CD4-positive, CD25-positive, alpha-beta regulatory T cell (primary cell): Measurements from ENCODE around the gene KCNMB3. TPM values are rescaled to one million over a fixed set of nuclear protein-coding genes. Genes with fewer than 3 reads are reported as not detected.
"Not testable (repeated sequence)": the region's sequence is repeated elsewhere in the genome, so short reads cannot be mapped to it uniquely, and the experiment has no call there.

Experiments
- ATAC-seq, 2 donors: fragments of 150-1000 bp; cut with Tn5 transposase; one replicate each; pipeline ENCODE4 v1.10.0; 2021; ENCODE audit warnings: low read depth in 2 of 2, moderate number of reproducible peaks in 2 of 2, moderate library complexity in 1 of 2
- DNase-seq, 3 donors: peaks; one replicate each; pipeline versions ENCODE4 v3.0.0 to v3.0.0-alpha.2; 2012 to 2022; ENCODE audit warnings: mixed read lengths in 1 of 3
- H3K27ac ChIP-seq: one replicate; pipeline ENCODE4 v1.7.0; 2013; ENCODE audit warnings: mild to moderate bottlenecking, low read length; ENCODE audit not compliant: insufficient read depth, poor library complexity, severe bottlenecking
- H3K27me3 ChIP-seq: one replicate; pipeline ENCODE4 v1.7.0; 2013; ENCODE audit warnings: low read length; ENCODE audit not compliant: control insufficient read depth, insufficient read depth
- H3K36me3 ChIP-seq: one replicate; pipeline ENCODE4 v1.7.0; 2013; ENCODE audit warnings: mild to moderate bottlenecking, low read length, moderate library complexity; ENCODE audit not compliant: control insufficient read depth, insufficient read depth
- H3K4me1 ChIP-seq: 2 replicates; pipeline ENCODE4 v1.7.0; 2013; ENCODE audit warnings: mild to moderate bottlenecking, low read length; ENCODE audit not compliant: insufficient read depth, control insufficient read depth, poor library complexity, severe bottlenecking
- H3K4me3 ChIP-seq: one replicate; pipeline ENCODE4 v1.7.0; 2013; ENCODE audit warnings: low read depth, mild to moderate bottlenecking, low read length, moderate library complexity
- H3K9me3 ChIP-seq, 2 experiments: 1 replicate in 1 of 2; 2 replicates in 1 of 2; pipeline ENCODE4 v1.7.0; 2013; ENCODE audit warnings: low read length in 2 of 2, mild to moderate bottlenecking in 1 of 2, moderate library complexity in 1 of 2; ENCODE audit not compliant: control insufficient read depth in 2 of 2
- H3K27ac Mint-ChIP-seq, 3 donors: one replicate each; pipeline ENCODE4 v1.8.0; 2020 to 2022; ENCODE audit warnings: mild to moderate bottlenecking in 3 of 3, mixed read lengths in 3 of 3, moderate library complexity in 2 of 3
- H3K27me3 Mint-ChIP-seq: one replicate; pipeline ENCODE4 v1.8.0; 2022; ENCODE audit warnings: mild to moderate bottlenecking, mixed read lengths
- H3K36me3 Mint-ChIP-seq: one replicate; pipeline ENCODE4 v1.8.0; 2020; ENCODE audit warnings: mixed read lengths
- H3K4me1 Mint-ChIP-seq, 4 donors: one replicate each; pipeline ENCODE4 v1.8.0; 2020 to 2022; ENCODE audit warnings: mixed read lengths in 4 of 4, mild to moderate bottlenecking in 1 of 4
- H3K4me3 Mint-ChIP-seq, 4 donors: one replicate each; pipeline ENCODE4 v1.8.0; 2020 to 2022; ENCODE audit warnings: mild to moderate bottlenecking in 4 of 4, mixed read lengths in 4 of 4, moderate library complexity in 3 of 4
- H3K9me3 Mint-ChIP-seq, 7 donors: one replicate each; pipeline ENCODE4 v1.8.0; 2020 to 2022; ENCODE audit warnings: mixed read lengths in 7 of 7, mild to moderate bottlenecking in 3 of 7, moderate library complexity in 2 of 7
- polyA plus RNA-seq, 4 donors: library from polyadenylated mRNA; unstranded; fragments of 300-500 nt; fragmentation: Illumina TruSeq; gene quantifications; one replicate each; pipeline ENCODE4 v1.2.3, GENCODE V29; 2021
- total RNA-seq: library from RNA; stranded (reverse); gene quantifications from one replicate; pipeline ENCODE4 v1.2.3, GENCODE V29; 2022

The KCNMB3 gene
- total and polyA plus RNA-seq, 5 donors from 2014 or later, result 0.22 to 1.0 (median 0.88) TPM

DNA sequence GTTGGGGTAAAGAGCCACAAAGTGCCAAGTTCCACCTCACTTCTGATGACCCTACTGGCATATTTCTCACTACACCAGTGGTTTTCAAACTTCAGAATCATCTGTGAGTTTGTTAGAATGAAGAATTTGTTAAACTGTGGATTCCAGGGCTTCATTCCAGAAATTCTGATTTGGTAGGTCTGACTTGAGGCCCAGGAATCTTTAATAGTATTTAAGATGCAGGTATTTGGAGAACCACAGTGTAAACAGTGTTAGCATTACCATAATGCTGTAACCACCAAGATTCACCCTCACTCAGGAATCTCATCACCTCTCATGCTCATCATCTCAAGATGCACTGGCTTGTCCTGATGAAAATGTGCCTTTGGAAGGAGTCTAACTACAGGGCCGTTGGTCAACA is 6.0 kb downstream of the KCNMB3 start:
- Histone ChIP-seq H3K36me3 (no peaks in the 10 kb centered on the region), H3K27ac (no peak overlapping the region), H3K4me3 (no peak overlapping the region), H3K27me3 (no peaks in the 10 kb centered on the region), H3K4me1 (no peaks in the 10 kb centered on the region), H3K9me3 (no peaks in the 10 kb centered on the region)
- peaks cover 6% of the 10 kb centered on the region for H3K36me3 Mint-ChIP-seq
- DNase-seq (no peak), ATAC-seq (no peak)
- no peak overlapping the region for H3K27ac Mint-ChIP-seq
- no peak overlapping the region for H3K4me3 Mint-ChIP-seq
- H3K4me1 Mint-ChIP-seq, result no peaks in the 10 kb centered on the region
- H3K9me3 Mint-ChIP-seq, result no peaks in the 10 kb centered on the region
- H3K27me3 Mint-ChIP-seq, result no peaks in the 10 kb centered on the region

DNA sequence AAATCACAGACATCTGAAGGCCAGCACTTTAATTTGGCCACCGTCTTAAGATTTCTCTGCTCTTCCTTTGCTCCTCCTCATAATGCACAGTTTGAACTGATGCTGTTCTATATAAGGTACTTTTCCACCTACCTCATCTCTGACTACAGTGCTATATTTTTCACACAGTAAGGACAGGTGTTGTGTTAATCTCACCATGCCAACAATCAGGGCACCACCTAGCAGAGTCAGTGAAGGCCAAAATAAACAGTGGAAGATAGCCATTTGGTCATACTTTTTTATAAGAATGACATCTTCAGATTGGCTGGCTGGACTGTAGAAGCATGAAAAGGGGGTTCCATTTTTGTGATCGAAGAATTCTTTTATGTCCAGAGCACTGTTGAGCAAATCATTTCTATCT is 8.1 kb downstream of the KCNMB3 start:
- not testable (repeated sequence) for DNase-seq, H3K4me3 Mint-ChIP-seq, H3K36me3 ChIP-seq, H3K27ac ChIP-seq, H3K4me1 Mint-ChIP-seq, H3K9me3 ChIP-seq, H3K27me3 ChIP-seq, H3K9me3 Mint-ChIP-seq, H3K4me1 ChIP-seq, H3K27me3 Mint-ChIP-seq, ATAC-seq, H3K36me3 Mint-ChIP-seq, H3K4me3 ChIP-seq
- H3K27ac Mint-ChIP-seq, result peak overlapping the region in 1 of 3 donors; percentile 48

DNA sequence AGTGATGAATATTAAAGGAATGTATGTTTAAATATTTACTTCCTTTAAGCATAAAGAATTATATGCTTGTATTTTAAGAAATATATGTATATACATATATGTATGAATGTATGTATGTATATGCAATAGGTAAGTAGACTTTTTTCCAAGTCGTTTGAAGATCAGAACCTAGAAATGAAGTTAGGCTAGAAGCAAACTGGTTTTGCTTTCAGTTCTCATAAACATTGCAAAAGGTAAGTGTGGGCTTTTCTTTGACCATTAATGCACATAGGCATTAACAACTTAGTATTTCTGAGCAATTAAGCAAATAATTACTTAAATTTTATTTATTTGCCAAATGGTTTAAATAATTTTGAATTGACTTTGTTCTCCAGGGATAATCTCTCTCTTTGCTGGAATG is 10.6 kb downstream of the KCNMB3 start:
- not testable (repeated sequence) for H3K9me3 ChIP-seq, H3K27ac ChIP-seq, H3K4me1 ChIP-seq, H3K36me3 Mint-ChIP-seq, H3K27me3 ChIP-seq, H3K27ac Mint-ChIP-seq, H3K36me3 ChIP-seq, H3K4me3 ChIP-seq, H3K27me3 Mint-ChIP-seq, H3K4me3 Mint-ChIP-seq, ATAC-seq, H3K9me3 Mint-ChIP-seq
- peaks cover 6 to 14% (median 7%) of the 10 kb centered on the region in 4 donors for H3K4me1 Mint-ChIP-seq
- DNase-seq, result peak in 1 of 3 donors; percentile 19

DNA sequence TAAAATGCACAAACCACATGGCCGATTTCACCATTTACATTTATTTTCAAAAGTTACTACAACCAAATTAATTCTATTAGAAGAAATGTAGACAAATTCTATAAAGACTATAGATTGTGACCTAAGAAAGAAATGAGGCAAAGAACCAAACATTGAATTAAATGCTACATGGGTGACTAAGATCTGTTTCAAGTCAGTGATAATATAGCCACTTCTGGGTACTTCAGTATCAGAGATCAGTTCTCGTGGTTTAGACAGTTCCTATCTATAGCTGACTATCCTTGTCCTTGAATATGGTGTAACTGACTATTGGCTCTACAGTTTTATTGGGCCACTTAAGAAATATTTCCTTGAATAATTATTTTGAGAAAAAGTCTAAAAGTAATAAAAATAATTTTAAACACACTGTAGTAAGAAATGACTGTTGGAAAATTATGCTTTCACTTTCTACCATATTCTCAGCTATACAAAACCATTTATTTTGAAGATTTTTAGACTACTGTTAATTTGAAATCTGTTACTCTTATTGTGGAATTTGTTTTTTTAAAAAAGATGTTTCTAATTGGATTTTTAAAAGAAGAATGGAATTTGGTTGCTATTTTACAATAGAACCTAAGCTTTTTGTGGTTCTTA is 14.1 kb downstream of the KCNMB3 start:
- peak in 1 of 3 donors; percentile 27 for DNase-seq
- no peaks in the 10 kb centered on the region for H3K9me3 Mint-ChIP-seq
- peak overlapping the region in 2 of 3 donors; percentile 2 to 39 for H3K27ac Mint-ChIP-seq
- ATAC-seq, result no peak
- H3K4me3 Mint-ChIP-seq, result no peak overlapping the region
- H3K27ac ChIP-seq, result no peak overlapping the region
- H3K9me3 ChIP-seq, result no peaks in the 10 kb centered on the region
- peaks cover 8% of the 10 kb centered on the region for H3K36me3 Mint-ChIP-seq
- peaks cover 19% of the 10 kb centered on the region for H3K36me3 ChIP-seq
- H3K4me1 Mint-ChIP-seq, result peaks cover 6 to 15% (median 9%) of the 10 kb centered on the region in 4 donors
- no peaks in the 10 kb centered on the region for H3K27me3 ChIP-seq
- no peak overlapping the region for H3K4me3 ChIP-seq
- no peaks in the 10 kb centered on the region for H3K27me3 Mint-ChIP-seq
- no peaks in the 10 kb centered on the region for H3K4me1 ChIP-seq

DNA sequence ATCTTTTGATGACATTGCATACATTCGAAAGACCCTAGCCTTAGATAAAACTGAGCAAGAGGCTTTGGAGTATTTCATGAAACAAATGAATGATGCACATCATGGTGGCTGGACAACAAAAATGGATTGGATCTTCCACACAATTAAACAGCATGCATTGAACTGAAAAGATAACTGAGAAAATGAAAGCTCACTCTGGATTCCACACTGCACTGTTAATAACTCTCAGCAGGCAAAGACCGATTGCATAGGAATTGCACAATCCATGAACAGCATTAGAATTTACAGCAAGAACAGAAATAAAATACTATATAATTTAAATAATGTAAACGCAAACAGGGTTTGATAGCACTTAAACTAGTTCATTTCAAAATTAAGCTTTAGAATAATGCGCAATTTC is 16.7 kb downstream of the KCNMB3 start:
- DNase-seq, result no peak
- Mint-ChIP-seq H3K4me3 (no peak overlapping the region), H3K36me3 (peaks cover 25% of the 10 kb centered on the region), H3K9me3 (no peaks in the 10 kb centered on the region), H3K27me3 (no peaks in the 10 kb centered on the region), H3K4me1 (peaks cover 6 to 17% (median 11%) of the 10 kb centered on the region in 4 donors), H3K27ac (no peak overlapping the region)
- Histone ChIP-seq H3K4me1 (no peaks in the 10 kb centered on the region), H3K4me3 (no peak overlapping the region), H3K9me3 (no peaks in the 10 kb centered on the region), H3K27ac (no peak overlapping the region), H3K36me3 (peaks cover 36% of the 10 kb centered on the region), H3K27me3 (no peaks in the 10 kb centered on the region)
- no peak for ATAC-seq

DNA sequence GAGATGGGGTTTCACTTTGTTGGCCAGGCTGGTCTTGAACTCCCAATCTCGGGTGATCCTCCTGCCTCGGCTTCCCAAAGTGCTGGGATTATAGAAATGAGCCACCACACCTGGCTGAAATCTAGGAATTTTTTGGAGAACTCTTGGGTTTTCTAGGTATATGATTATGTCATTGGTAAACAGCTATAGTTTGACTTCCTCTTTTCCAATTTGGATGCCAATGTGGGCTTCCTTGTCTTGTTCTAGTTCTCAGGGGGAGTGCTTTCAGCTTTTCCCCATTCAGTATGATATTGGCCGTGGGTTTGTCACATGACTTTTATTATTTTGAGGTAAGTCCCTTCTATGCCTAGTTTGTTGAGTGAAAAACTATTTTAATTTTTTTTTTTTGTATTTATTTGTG is 17.9 kb downstream of the KCNMB3 start:
- Mint-ChIP-seq H3K4me3 (no peak overlapping the region), H3K27ac (no peak overlapping the region), H3K27me3 (no peaks in the 10 kb centered on the region), H3K9me3 (no peaks in the 10 kb centered on the region), H3K4me1 (peaks cover 6 to 17% (median 11%) of the 10 kb centered on the region in 4 donors), H3K36me3 (peaks cover 25% of the 10 kb centered on the region)
- Histone ChIP-seq H3K27ac (no peak overlapping the region), H3K4me1 (no peaks in the 10 kb centered on the region), H3K36me3 (peaks cover 42% of the 10 kb centered on the region), H3K9me3 (no peaks in the 10 kb centered on the region), H3K4me3 (no peak overlapping the region), H3K27me3 (no peaks in the 10 kb centered on the region)
- DNase-seq, result no peak
- ATAC-seq, result no peak

DNA sequence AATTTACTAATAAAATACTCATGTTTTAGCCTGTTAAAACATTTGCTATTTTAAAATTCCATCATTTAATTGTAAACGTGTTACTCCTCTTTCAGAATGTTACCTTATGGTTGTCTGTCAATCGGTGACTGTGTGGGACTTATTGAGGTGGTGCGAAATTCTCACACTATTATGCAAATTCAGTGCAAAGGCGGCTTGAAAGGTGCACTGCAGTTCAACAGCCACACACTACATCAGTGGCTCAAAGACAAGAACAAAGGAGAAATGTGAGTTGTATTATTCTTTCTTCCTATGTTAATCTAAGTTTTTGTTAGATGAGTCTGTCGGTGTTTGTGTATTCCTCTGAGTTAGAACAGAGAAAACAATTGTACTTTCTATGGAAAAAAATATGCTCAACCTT is 21.7 kb downstream of the KCNMB3 start:
- ATAC-seq (no peak), DNase-seq (no peak)
- Histone ChIP-seq H3K4me1 (no peaks in the 10 kb centered on the region), H3K27ac (no peak overlapping the region), H3K9me3 (no peaks in the 10 kb centered on the region), H3K27me3 (no peaks in the 10 kb centered on the region), H3K4me3 (no peak overlapping the region), H3K36me3 (peaks cover 64% of the 10 kb centered on the region)
- Mint-ChIP-seq H3K36me3 (peaks cover 38% of the 10 kb centered on the region), H3K4me1 (peaks cover 0 to 12% (median 0%) of the 10 kb centered on the region in 4 donors), H3K27ac (no peak overlapping the region), H3K9me3 (no peaks in the 10 kb centered on the region), H3K4me3 (no peak overlapping the region), H3K27me3 (no peaks in the 10 kb centered on the region)

DNA sequence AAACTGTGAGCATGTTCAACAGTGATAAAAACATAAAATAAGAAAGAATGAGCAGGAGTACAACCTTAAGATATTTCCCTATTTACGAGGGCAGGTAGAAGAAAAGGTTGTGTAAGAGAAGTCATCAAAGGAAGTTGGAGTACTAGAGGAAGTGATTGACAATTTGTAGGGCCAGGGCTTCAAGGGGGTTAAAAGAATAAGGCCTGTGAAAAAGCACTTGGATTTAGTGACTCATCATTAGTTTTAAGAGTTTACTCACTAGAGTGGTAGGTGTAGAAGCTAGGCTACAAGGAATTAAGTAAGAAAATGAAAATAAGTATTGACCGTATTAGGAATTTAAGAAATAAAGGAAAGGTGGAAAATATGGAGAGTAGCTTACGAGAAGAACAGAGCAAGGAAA is 23.6 kb downstream of the KCNMB3 start:
- no peak for DNase-seq
- Histone ChIP-seq H3K27me3 (no peaks in the 10 kb centered on the region), H3K4me1 (no peaks in the 10 kb centered on the region), H3K4me3 (no peak overlapping the region), H3K36me3 (peaks cover 67% of the 10 kb centered on the region), H3K9me3 (no peaks in the 10 kb centered on the region), H3K27ac (no peak overlapping the region)
- H3K27me3 Mint-ChIP-seq, result no peaks in the 10 kb centered on the region
- peaks cover 39% of the 10 kb centered on the region for H3K36me3 Mint-ChIP-seq
- H3K27ac Mint-ChIP-seq, result peak overlapping the region in 1 of 3 donors; percentile 16
- H3K4me3 Mint-ChIP-seq, result no peak overlapping the region
- peaks cover 0 to 12% (median under 1%) of the 10 kb centered on the region in 4 donors for H3K4me1 Mint-ChIP-seq
- H3K9me3 Mint-ChIP-seq, result no peaks in the 10 kb centered on the region
- ATAC-seq, result no peak
